OCI-M2 (cell line): ENCODE data around the gene ADGRE1.
A peak's percentile ranks its signal among the peaks of the same experiment; 100 is the strongest.
"Not testable (repeated sequence)": the region's sequence is repeated elsewhere in the genome, so short reads cannot be mapped to it uniquely, and the experiment has no call there.

ENCODE experiments used
- DNase-seq: peaks from one replicate; lab custom pipeline; 2025; ENCODE audit not compliant: unreplicated experiment; lab: John Stamatoyannopoulos, UW

The ADGRE1 gene

GRCh38 chr19:6887316-6887715, at the start of gene ADGRE1:
TSS of gene ADGRE1 (plus strand) at chr19:6887579. CDS start at chr19:6887609, 30 bp downstream.
- no peak for DNase-seq

GRCh38 chr19:6838062-6838655, 49.2 kb upstream of the ADGRE1 start:
- no peak for DNase-seq

- DNase-seq = no peak
Measured at GRCh38 chr19:6842871-6843607, 44.3 kb upstream of the ADGRE1 start.

GRCh38 chr19:6847828-6848200, 39.6 kb upstream of the ADGRE1 start:
- no peak for DNase-seq

- no peak for DNase-seq
Measured at GRCh38 chr19:6848986-6849385, 38.4 kb upstream of the ADGRE1 start.

GRCh38 chr19:6849876-6850275, 37.5 kb upstream of the ADGRE1 start:
- no peak for DNase-seq

GRCh38 chr19:6851359-6851758, 36.0 kb upstream of the ADGRE1 start:
- DNase-seq = no peak

GRCh38 chr19:6852001-6852400, 35.4 kb upstream of the ADGRE1 start:
- DNase-seq = no peak

- DNase-seq = no peak
Measured at GRCh38 chr19:6853868-6854267, 33.5 kb upstream of the ADGRE1 start.

GRCh38 chr19:6854758-6855157, 32.6 kb upstream of the ADGRE1 start:
- DNase-seq = no peak

GRCh38 chr19:6856749-6857372, 30.5 kb upstream of the ADGRE1 start:
- DNase-seq = no peak

- no peak for DNase-seq
Measured at GRCh38 chr19:6861683-6862286, 25.6 kb upstream of the ADGRE1 start.

GRCh38 chr19:6862673-6863078, 24.7 kb upstream of the ADGRE1 start:
- DNase-seq = peak; percentile 72

- no peak for DNase-seq
Measured at GRCh38 chr19:6864325-6864940, 22.9 kb upstream of the ADGRE1 start.

- no peak for DNase-seq
Measured at GRCh38 chr19:6865849-6866248, 21.5 kb upstream of the ADGRE1 start.

GRCh38 chr19:6866741-6867151, 20.6 kb upstream of the ADGRE1 start:
- no peak for DNase-seq

GRCh38 chr19:6868351-6868750, 19.0 kb upstream of the ADGRE1 start:
- no peak for DNase-seq

- not testable (repeated sequence) for DNase-seq
Measured at GRCh38 chr19:6869151-6869882, 18.1 kb upstream of the ADGRE1 start.

GRCh38 chr19:6873708-6874431, 13.5 kb upstream of the ADGRE1 start:
- DNase-seq = no peak

- DNase-seq = no peak
Measured at GRCh38 chr19:6875218-6875617, 12.2 kb upstream of the ADGRE1 start.
